Prostate gland (tissue), 2 donors: ENCODE results near the gene DGCR8.

Experiments
- POLR2A ChIP-seq: fragments of 450-650 bp; IDR thresholded peaks from one replicate; pipeline ENCODE4 v1.6.1; 2016; ENCODE audit warnings: antibody characterized with exemption, mild to moderate bottlenecking
- TF ChIP-seq, protein P1 (sequence below), 4 experiments: fragments of 200-600 bp in 2 of 4; fragments of 450-650 bp in 2 of 4; sonication (generic) in 2 of 4; IDR thresholded peaks; 1 replicate in 3 of 4; 2 replicates in 1 of 4; pipeline ENCODE4 v1.5.1; 2016 to 2019; ENCODE audit warnings: antibody characterized with exemption in 4 of 4, mild to moderate bottlenecking in 2 of 4, moderate library complexity in 2 of 4

DNA sequence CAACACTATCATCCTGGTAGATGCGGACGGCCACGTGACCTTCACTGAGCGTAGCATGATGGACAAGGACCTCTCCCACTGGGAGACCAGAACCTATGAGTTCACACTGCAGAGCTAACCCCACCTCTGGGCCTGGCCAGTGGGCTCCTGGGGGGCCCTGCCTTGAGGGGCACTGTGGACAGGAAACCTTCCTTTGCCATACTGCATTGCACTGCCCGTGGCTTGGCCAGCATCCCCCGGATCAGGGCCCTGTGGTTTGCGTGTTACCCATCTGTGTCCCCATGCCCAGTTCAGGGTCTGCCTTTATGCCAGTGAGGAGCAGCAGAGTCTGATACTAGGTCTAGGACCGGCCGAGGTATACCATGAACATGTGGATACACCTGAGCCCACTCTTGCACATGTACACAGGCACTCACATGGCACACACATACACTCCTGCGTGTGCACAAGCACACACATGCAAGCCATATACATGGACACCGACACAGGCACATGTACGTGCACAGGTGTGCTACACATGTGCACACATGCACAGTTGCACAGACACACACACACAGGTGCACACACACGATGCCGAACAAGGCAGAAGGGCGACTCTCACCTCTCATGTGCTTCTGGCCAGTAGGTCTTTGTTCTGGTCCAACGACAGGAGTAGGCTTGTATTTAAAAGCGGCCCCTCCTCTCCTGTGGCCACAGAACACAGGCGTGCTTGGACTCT is 15.3 kb upstream of the DGCR8 start:
- no peak for TF ChIP-seq POLR2A
- TF ChIP-seq, protein P1, sequence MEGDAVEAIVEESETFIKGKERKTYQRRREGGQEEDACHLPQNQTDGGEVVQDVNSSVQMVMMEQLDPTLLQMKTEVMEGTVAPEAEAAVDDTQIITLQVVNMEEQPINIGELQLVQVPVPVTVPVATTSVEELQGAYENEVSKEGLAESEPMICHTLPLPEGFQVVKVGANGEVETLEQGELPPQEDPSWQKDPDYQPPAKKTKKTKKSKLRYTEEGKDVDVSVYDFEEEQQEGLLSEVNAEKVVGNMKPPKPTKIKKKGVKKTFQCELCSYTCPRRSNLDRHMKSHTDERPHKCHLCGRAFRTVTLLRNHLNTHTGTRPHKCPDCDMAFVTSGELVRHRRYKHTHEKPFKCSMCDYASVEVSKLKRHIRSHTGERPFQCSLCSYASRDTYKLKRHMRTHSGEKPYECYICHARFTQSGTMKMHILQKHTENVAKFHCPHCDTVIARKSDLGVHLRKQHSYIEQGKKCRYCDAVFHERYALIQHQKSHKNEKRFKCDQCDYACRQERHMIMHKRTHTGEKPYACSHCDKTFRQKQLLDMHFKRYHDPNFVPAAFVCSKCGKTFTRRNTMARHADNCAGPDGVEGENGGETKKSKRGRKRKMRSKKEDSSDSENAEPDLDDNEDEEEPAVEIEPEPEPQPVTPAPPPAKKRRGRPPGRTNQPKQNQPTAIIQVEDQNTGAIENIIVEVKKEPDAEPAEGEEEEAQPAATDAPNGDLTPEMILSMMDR (IDR thresholded peaks at IDR 0.05), result no peak
